ENCODE measurements around the gene FAM136A. TPM values are rescaled to one million over a fixed set of nuclear protein-coding genes. Genes with fewer than 3 reads are reported as not detected.

Gene FAM136A
- total RNA-seq, 4 donors from 2014 or later = 4.9 to 79.4 (median 24.5) TPM

DNA sequence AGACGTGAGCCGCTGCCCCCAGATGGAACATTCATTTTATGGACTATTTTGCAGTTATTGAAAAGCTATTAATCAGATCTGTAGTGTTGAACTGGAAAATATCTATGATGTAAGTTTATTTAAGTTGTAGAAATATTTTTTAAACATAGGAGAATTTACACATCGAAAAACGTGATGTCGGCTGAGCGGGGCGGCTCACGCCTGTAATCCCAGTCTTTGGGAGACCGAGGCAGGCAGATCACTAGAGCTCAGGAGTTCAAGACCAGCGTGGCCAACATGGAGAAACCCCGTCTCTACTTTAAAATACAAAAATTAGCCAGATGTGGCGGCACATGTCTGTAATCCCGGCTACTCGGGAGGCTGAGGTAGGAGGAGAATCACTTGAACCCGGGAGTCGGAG is 51.4 kb downstream of the FAM136A start:
- H3K27ac ChIP-seq = no peak overlapping the region
- intact Hi-C loops (cut with DNase I; ENCODE audit: low total_unique reads) = no loop called here
- H3K4me3 ChIP-seq = no peak overlapping the region
- H3K9me3 ChIP-seq = no peaks in the 10 kb centered on the region
- H3K4me1 ChIP-seq = no peaks in the 10 kb centered on the region
- no peak for TF ChIP-seq POLR2A (IDR thresholded peaks at IDR 0.05)
- TF ChIP-seq, protein P1, sequence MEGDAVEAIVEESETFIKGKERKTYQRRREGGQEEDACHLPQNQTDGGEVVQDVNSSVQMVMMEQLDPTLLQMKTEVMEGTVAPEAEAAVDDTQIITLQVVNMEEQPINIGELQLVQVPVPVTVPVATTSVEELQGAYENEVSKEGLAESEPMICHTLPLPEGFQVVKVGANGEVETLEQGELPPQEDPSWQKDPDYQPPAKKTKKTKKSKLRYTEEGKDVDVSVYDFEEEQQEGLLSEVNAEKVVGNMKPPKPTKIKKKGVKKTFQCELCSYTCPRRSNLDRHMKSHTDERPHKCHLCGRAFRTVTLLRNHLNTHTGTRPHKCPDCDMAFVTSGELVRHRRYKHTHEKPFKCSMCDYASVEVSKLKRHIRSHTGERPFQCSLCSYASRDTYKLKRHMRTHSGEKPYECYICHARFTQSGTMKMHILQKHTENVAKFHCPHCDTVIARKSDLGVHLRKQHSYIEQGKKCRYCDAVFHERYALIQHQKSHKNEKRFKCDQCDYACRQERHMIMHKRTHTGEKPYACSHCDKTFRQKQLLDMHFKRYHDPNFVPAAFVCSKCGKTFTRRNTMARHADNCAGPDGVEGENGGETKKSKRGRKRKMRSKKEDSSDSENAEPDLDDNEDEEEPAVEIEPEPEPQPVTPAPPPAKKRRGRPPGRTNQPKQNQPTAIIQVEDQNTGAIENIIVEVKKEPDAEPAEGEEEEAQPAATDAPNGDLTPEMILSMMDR (IDR thresholded peaks at IDR 0.05) = no peak
- no peaks in the 10 kb centered on the region for H3K36me3 ChIP-seq
- H3K27me3 ChIP-seq = no peaks in the 10 kb centered on the region
- no peak for DNase-seq

- H3K4me3 ChIP-seq = peak within 1 kb of the TSS; percentile 79 to 96
- intact Hi-C loops (cut with DNase I; ENCODE audit: low total_unique reads) = loop anchor here (5.0 kb wide), 1 partner anchor 56 kb away; the partner anchor contains the start of gene C2orf42
These were observed 53.6 kb downstream of the FAM136A start, which contains the start of gene TIA1 for GRCh38 chr2:70248181-70248847. TSS of gene TIA1 (minus strand) at chr2:70248628. CDS start at chr2:70248430, 198 bp downstream.

DNA sequence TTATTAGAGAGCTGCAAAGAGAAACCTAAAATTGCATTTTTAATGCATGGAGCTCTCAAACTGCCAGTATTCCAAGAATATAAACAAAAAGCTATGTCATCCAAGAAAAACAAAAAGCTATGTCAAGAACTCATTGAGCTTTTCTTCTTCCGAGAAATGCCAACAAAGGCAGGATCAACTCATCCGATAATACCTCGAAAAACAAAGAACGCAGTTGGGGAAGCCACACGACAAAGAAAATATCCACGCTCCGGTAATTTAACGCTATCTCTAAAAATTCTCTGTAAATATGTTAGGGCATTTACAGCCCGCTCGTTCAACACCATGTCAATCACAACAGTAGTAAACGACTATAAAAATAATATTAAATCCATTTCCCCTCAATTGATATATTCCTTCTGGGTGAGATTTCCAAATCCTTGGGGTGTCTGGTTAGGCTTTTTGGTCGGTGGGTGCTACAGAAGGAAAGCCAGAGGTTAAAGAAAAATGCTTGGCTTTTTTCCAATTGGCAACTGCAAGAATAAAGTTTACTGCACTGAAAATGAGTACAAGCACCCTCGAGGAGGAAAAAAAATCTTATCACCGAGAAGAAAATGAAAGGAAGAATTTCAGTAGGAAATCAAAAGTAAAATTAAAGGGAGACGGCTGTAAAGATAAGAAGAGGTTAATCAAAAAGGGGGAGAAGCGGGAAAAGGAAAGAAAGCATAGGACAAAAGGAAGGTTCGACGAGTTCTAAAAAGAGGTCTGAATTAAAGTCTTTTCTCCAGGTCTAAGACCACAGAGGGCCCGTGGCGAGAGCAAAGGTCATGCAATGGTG is 54.3 kb downstream of the FAM136A start:
- intact Hi-C loops (cut with DNase I; ENCODE audit: low total_unique reads) = loop anchor here (5.0 kb wide), 1 partner anchor 55 kb away; the partner anchor contains the start of gene C2orf42

More at GRCh38 chr2:70248181-70248847, 53.6 kb downstream of the FAM136A start, which contains the start of gene TIA1:
- peak; percentile 97 to 99 for DNase-seq
- H3K36me3 ChIP-seq = no peaks in the 10 kb centered on the region
- H3K27ac ChIP-seq = peak within 1 kb of the TSS; percentile 98 to 99
- peak; percentile 52 to 75 for TF ChIP-seq POLR2A (IDR thresholded peaks at IDR 0.05)
- TF ChIP-seq, protein P1 (IDR thresholded peaks at IDR 0.05) = peak in 1 of 4 experiments; percentile 5
- H3K9me3 ChIP-seq = no peaks in the 10 kb centered on the region
- H3K27me3 ChIP-seq = no peaks in the 10 kb centered on the region
- no peaks in the 10 kb centered on the region for H3K4me1 ChIP-seq

More for the DNA sequence above, 54.3 kb downstream of the FAM136A start:
- TF ChIP-seq POLR2A (IDR thresholded peaks at IDR 0.05) = no peak
- TF ChIP-seq, protein P1 (IDR thresholded peaks at IDR 0.05) = no peak
- Histone ChIP-seq H3K4me3 (peak overlapping the region; percentile 79 to 96), H3K4me1 (no peaks in the 10 kb centered on the region), H3K36me3 (no peaks in the 10 kb centered on the region), H3K27me3 (no peaks in the 10 kb centered on the region), H3K27ac (peak overlapping the region; percentile 98 to 99), H3K9me3 (no peaks in the 10 kb centered on the region)
- DNase-seq = no peak

MicroRNAs within 50 kb of the gene (microRNA counts, 767-probe panel; counts per million panel counts)
- microRNA hsa-miR-1285-3p = 0 counts per million in 2 donors

Small RNA genes lying within 50 kb of the gene (microRNA-seq; reads per million reads assigned to microRNA genes)
- gene MIR1285-2 (ENCODE audit: borderline microRNAs expressed, borderline replicate concordance) = not detected

Small RNA genes lying within 50 kb of the gene (small RNA-seq; reads per million reads assigned to genes)
- gene AC016700.2 (not detected), gene MIR1285-2 (not detected)

Other genes with a start within 250 kb of the FAM136A start
- 100 to 1,000 TPM in 2 of 4 donors, 10 to 100 TPM in 2; 55.5 to 294 (median 101) TPM for gene PCBP1, start 214.6 kb downstream of the FAM136A start, total RNA-seq
- gene C2orf42, start 111.0 kb downstream of the FAM136A start, total RNA-seq = 10 to 100 TPM; 10.3 to 45.7 (median 23.8) TPM
- gene TIA1, start 53.4 kb downstream of the FAM136A start, total RNA-seq = 100 to 1,000 TPM in 3 of 4 donors, 10 to 100 TPM in 1; 86.8 to 514 (median 151) TPM
- 10 to 100 TPM; 54.4 to 84.6 (median 68.4) TPM for gene PCYOX1, start 43.9 kb downstream of the FAM136A start, total RNA-seq
- 100 to 1,000 TPM in 3 of 4 donors, 10 to 100 TPM in 1; 91.3 to 276 (median 162) TPM for gene SNRPG, start 8.3 kb downstream of the FAM136A start, total RNA-seq

Data from uterus (tissue), 4 donors.